Stimulated activated CD4-positive, alpha-beta T cell treated with anti-CD3 and anti-CD28 coated beads, Interleukin-15, amount 100 ng/mL, for 48 hours (primary cell): ENCODE data around the gene HM13.
"Not testable (repeated sequence)": the region's sequence is repeated elsewhere in the genome, so short reads cannot be mapped to it uniquely, and the experiment has no call there.

Experiments
- DNase-seq, 2 donors: peaks; one replicate each; pipeline ENCODE4 v3.0.0-alpha.2; 2020; ENCODE audit warnings: low read depth in 2 of 2

HM13 gene

GRCh38 chr20:31590717-31591225, 76.5 kb downstream of the HM13 start:
- no peak for DNase-seq

- peak in 1 of 2 donors; percentile 25 for DNase-seq
These were observed 79.2 kb downstream of the HM13 start for GRCh38 chr20:31593221-31594001.

- no peak for DNase-seq
These were observed 79.8 kb downstream of the HM13 start for GRCh38 chr20:31594002-31594557.

- DNase-seq, result no peak
These were observed 80.5 kb downstream of the HM13 start for GRCh38 chr20:31594558-31595379.

GRCh38 chr20:31595380-31595653, 81.1 kb downstream of the HM13 start:
- DNase-seq, result no peak

- DNase-seq, result no peak
These were observed 81.6 kb downstream of the HM13 start for GRCh38 chr20:31595654-31596411.

GRCh38 chr20:31596412-31596715, 82.1 kb downstream of the HM13 start:
- not testable (repeated sequence) for DNase-seq

- DNase-seq, result no peak
These were observed 82.7 kb downstream of the HM13 start for GRCh38 chr20:31596831-31597480.

- DNase-seq, result no peak
These were observed 83.2 kb downstream of the HM13 start for GRCh38 chr20:31597481-31597855.

GRCh38 chr20:31602431-31602778, 88.2 kb downstream of the HM13 start:
- no peak for DNase-seq

- DNase-seq, result peak; percentile 45 to 49
These were observed 88.7 kb downstream of the HM13 start for GRCh38 chr20:31602779-31603441.

GRCh38 chr20:31603822-31604566, 89.8 kb downstream of the HM13 start:
- DNase-seq, result peak; percentile 66 to 69

- DNase-seq, result no peak
These were observed 90.4 kb downstream of the HM13 start for GRCh38 chr20:31604567-31605030.

- DNase-seq, result peak; percentile 74 to 81
These were observed 91.0 kb downstream of the HM13 start, which contains the start of gene ID1 for GRCh38 chr20:31605031-31605901. TSS of gene ID1 (plus strand) at chr20:31605289. CDS start at chr20:31605388, 99 bp downstream.

- DNase-seq, result no peak
These were observed 91.9 kb downstream of the HM13 start for GRCh38 chr20:31605902-31606803.

GRCh38 chr20:31606804-31607639, 92.8 kb downstream of the HM13 start:
- DNase-seq, result no peak

GRCh38 chr20:31607640-31608250, 93.5 kb downstream of the HM13 start:
- no peak for DNase-seq
